Astrocyte (in vitro differentiated cells and primary cell): ENCODE data around the gene LRRC42. TPM values are rescaled to one million over a fixed set of nuclear protein-coding genes. Genes with fewer than 3 reads are reported as not detected.

Experiments
- DNase-seq: peaks from one replicate; pipeline ENCODE4 v3.0.0-alpha.2; 2010; ENCODE audit warnings: low read depth
- FAIRE-seq: peaks from 2 replicates; lab custom pipeline; 2011; peaks lifted over from hg19 to GRCh38; lab: Jason Lieb, UNC
- H2AFZ ChIP-seq: 2 replicates; pipeline ENCODE4 v1.6.0; 2012; ENCODE audit warnings: low read depth, low read length, inconsistent platforms
- H3K27ac ChIP-seq: 2 replicates; pipeline ENCODE4 v1.5.1; 2011; ENCODE audit warnings: low read depth, low read length, inconsistent platforms
- H3K27me3 ChIP-seq: 2 replicates; pipeline ENCODE4 v1.6.0; 2011; ENCODE audit warnings: low read length, inconsistent platforms; ENCODE audit not compliant: insufficient read depth
- H3K36me3 ChIP-seq: 2 replicates; pipeline ENCODE4 v1.5.1; 2011; ENCODE audit warnings: low read length, inconsistent platforms; ENCODE audit not compliant: insufficient read depth
- H3K4me1 ChIP-seq: 2 replicates; pipeline ENCODE4 v1.5.1; 2011; ENCODE audit warnings: low read length, inconsistent platforms; ENCODE audit not compliant: insufficient read depth
- H3K4me2 ChIP-seq: 2 replicates; pipeline ENCODE4 v1.6.0; 2012; ENCODE audit warnings: low read length, inconsistent platforms
- H3K4me3 ChIP-seq: 2 replicates; pipeline ENCODE4 v1.5.1; 2011; ENCODE audit warnings: low read depth, mild to moderate bottlenecking, low read length, inconsistent platforms; ENCODE audit not compliant: insufficient read depth
- H3K79me2 ChIP-seq: 2 replicates; pipeline ENCODE4 v1.6.0; 2012; ENCODE audit warnings: mild to moderate bottlenecking, low read length, inconsistent platforms; ENCODE audit not compliant: insufficient read depth
- H3K9ac ChIP-seq: 2 replicates; pipeline ENCODE4 v1.6.0; 2012; ENCODE audit warnings: mild to moderate bottlenecking, low read length, inconsistent platforms
- H3K9me3 ChIP-seq: 2 replicates; pipeline ENCODE4 v1.5.1; 2012; ENCODE audit warnings: low read depth, mild to moderate bottlenecking, low read length, inconsistent platforms; ENCODE audit not compliant: insufficient read depth
- H4K20me1 ChIP-seq: 2 replicates; pipeline ENCODE4 v1.6.0; 2012; ENCODE audit warnings: low read length, inconsistent platforms; ENCODE audit not compliant: insufficient read depth
- H3K27ac Mint-ChIP-seq: one replicate; pipeline ENCODE4 v1.8.0; 2021; ENCODE audit warnings: mild to moderate bottlenecking, mixed read lengths; ENCODE audit not compliant: unreplicated experiment
- H3K27me3 Mint-ChIP-seq: one replicate; pipeline ENCODE4 v1.8.0; 2021; ENCODE audit warnings: low read depth, mixed read lengths; ENCODE audit not compliant: unreplicated experiment
- H3K36me3 Mint-ChIP-seq: one replicate; pipeline ENCODE4 v1.8.0; 2021; ENCODE audit warnings: low read depth, mixed read lengths; ENCODE audit not compliant: unreplicated experiment
- H3K4me1 Mint-ChIP-seq: one replicate; pipeline ENCODE4 v1.8.0; 2021; ENCODE audit warnings: low read depth, mixed read lengths; ENCODE audit not compliant: unreplicated experiment
- H3K4me3 Mint-ChIP-seq: one replicate; pipeline ENCODE4 v1.8.0; 2021; ENCODE audit warnings: mild to moderate bottlenecking, moderate library complexity, mixed read lengths; ENCODE audit not compliant: unreplicated experiment
- H3K9me3 Mint-ChIP-seq: one replicate; pipeline ENCODE4 v1.8.0; 2021; ENCODE audit warnings: mild to moderate bottlenecking, mixed read lengths; ENCODE audit not compliant: unreplicated experiment
- CTCF ChIP-seq: IDR thresholded peaks from 2 replicates; pipeline ENCODE4 v1.5.1; 2011; ENCODE audit warnings: low read depth, mild to moderate bottlenecking, inconsistent platforms, low read length, moderate library complexity; ENCODE audit not compliant: insufficient read depth
- EZH2 ChIP-seq: IDR thresholded peaks from 2 replicates; pipeline ENCODE4 v1.6.1; 2012; ENCODE audit warnings: mild to moderate bottlenecking, low read length, inconsistent platforms; ENCODE audit not compliant: insufficient read depth
- total RNA-seq: library from RNA; stranded (reverse); gene quantifications from 2 replicates; pipeline ENCODE4 v1.2.1, GENCODE V29; 2021

LRRC42 gene
- total RNA-seq, 1 donor from 2014 or later: 54.6 TPM

- FAIRE-seq (peak; percentile 34), DNase-seq (no peak)
- H3K4me1 ChIP-seq: peaks cover 5% of the 10 kb centered on the region
- Mint-ChIP-seq H3K36me3 (no peaks in the 10 kb centered on the region), H3K27me3 (peaks cover 2% of the 10 kb centered on the region), H3K4me3 (no peak overlapping the region), H3K27ac (no peak overlapping the region), H3K4me1 (peaks cover 17% of the 10 kb centered on the region), H3K9me3 (no peaks in the 10 kb centered on the region)
- TF ChIP-seq EZH2 (no peak), CTCF (no peak)
- no peaks in the 10 kb centered on the region for H3K79me2 ChIP-seq
- H3K27me3 ChIP-seq: peaks cover 3% of the 10 kb centered on the region
- no peak overlapping the region for H3K9ac ChIP-seq
- H2AFZ ChIP-seq: no peak overlapping the region
- H3K27ac ChIP-seq: no peak overlapping the region
- H4K20me1 ChIP-seq: no peaks in the 10 kb centered on the region
- no peak overlapping the region for H3K4me2 ChIP-seq
- no peak overlapping the region for H3K4me3 ChIP-seq
- no peaks in the 10 kb centered on the region for H3K9me3 ChIP-seq
- H3K36me3 ChIP-seq: no peaks in the 10 kb centered on the region
These were observed 38.6 kb downstream of the LRRC42 start for GRCh38 chr1:53984726-53985125.

GRCh38 chr1:53986458-53986857 is 40.3 kb downstream of the LRRC42 start:
- Mint-ChIP-seq H3K36me3 (no peaks in the 10 kb centered on the region), H3K4me1 (peaks cover 14% of the 10 kb centered on the region), H3K27ac (no peak overlapping the region), H3K9me3 (no peaks in the 10 kb centered on the region), H3K4me3 (no peak overlapping the region), H3K27me3 (peaks cover 2% of the 10 kb centered on the region)
- H3K36me3 ChIP-seq: no peaks in the 10 kb centered on the region
- H3K27ac ChIP-seq: no peak overlapping the region
- DNase-seq: no peak
- H2AFZ ChIP-seq: no peak overlapping the region
- peaks cover 5% of the 10 kb centered on the region for H3K4me1 ChIP-seq
- H3K79me2 ChIP-seq: no peaks in the 10 kb centered on the region
- no peak overlapping the region for H3K4me2 ChIP-seq
- FAIRE-seq: no peak
- no peak overlapping the region for H3K9ac ChIP-seq
- no peak overlapping the region for H3K4me3 ChIP-seq
- peaks cover 3% of the 10 kb centered on the region for H3K27me3 ChIP-seq
- TF ChIP-seq EZH2 (no peak), CTCF (no peak)
- H3K9me3 ChIP-seq: no peaks in the 10 kb centered on the region
- no peaks in the 10 kb centered on the region for H4K20me1 ChIP-seq

- H2AFZ ChIP-seq: no peak overlapping the region
- H3K9me3 ChIP-seq: peaks cover 2% of the 10 kb centered on the region
- H3K27me3 Mint-ChIP-seq: peaks cover 2% of the 10 kb centered on the region
- H3K36me3 Mint-ChIP-seq: no peaks in the 10 kb centered on the region
- DNase-seq (no peak), FAIRE-seq (peak; percentile 9)
- peaks cover 3% of the 10 kb centered on the region for H3K27me3 ChIP-seq
- no peak for TF ChIP-seq CTCF
- no peak for TF ChIP-seq EZH2
- H4K20me1 ChIP-seq: no peaks in the 10 kb centered on the region
- H3K36me3 ChIP-seq: no peaks in the 10 kb centered on the region
- H3K4me1 Mint-ChIP-seq: peaks cover 8% of the 10 kb centered on the region
- no peaks in the 10 kb centered on the region for H3K79me2 ChIP-seq
- H3K9ac ChIP-seq: no peak overlapping the region
- no peaks in the 10 kb centered on the region for H3K9me3 Mint-ChIP-seq
- H3K4me3 Mint-ChIP-seq: no peak overlapping the region
- H3K27ac ChIP-seq: no peak overlapping the region
- no peak overlapping the region for H3K4me2 ChIP-seq
- H3K27ac Mint-ChIP-seq: no peak overlapping the region
- peaks cover under 1% of the 10 kb centered on the region for H3K4me1 ChIP-seq
- H3K4me3 ChIP-seq: no peak overlapping the region
These were observed 41.7 kb downstream of the LRRC42 start for GRCh38 chr1:53987880-53988279.
